Measurements from ENCODE around the gene CRYBG2. TPM values are rescaled to one million over a fixed set of nuclear protein-coding genes. Genes with fewer than 3 reads are reported as not detected.
A peak's percentile ranks its signal among the peaks of the same experiment; 100 is the strongest.

Gene CRYBG2
- total and polyA plus RNA-seq, 2 of the 8 experiments (the other 6 are each of a cell fraction or from before 2014, with no cell fraction given), result 14.2 to 17.0 TPM

GRCh38 chr1:26284597-26285347, 69.2 kb downstream of the CRYBG2 start:
- Histone ChIP-seq H3K36me3 (ENCODE audit: control insufficient read depth in 2 of 4, insufficient read depth in 4 of 4, low read length in 3 of 4) (peaks cover 0 to 4% (median 0%) of the 10 kb centered on the region in 4 experiments; a peak in 1 of 8 replicates), H3K4me1 (replicated peaks in 1 of 4; ENCODE audit: control insufficient read depth in 3 of 4, insufficient read depth in 4 of 4, low read length in 3 of 4) (peaks cover 8 to 32% (median 19%) of the 10 kb centered on the region in 4 experiments), H4K91ac (replicated peaks; ENCODE audit: insufficient read length, low read length) (no peak overlapping the region), H2AK5ac (ENCODE audit: low read depth, low read length) (no peak overlapping the region), H3K4ac (replicated peaks; ENCODE audit: insufficient read length, low read depth, low read length) (no peak overlapping the region), H2AFZ (ENCODE audit: low read length) (no peak overlapping the region), H4K5ac (ENCODE audit: insufficient read length, low read depth, low read length) (no peak overlapping the region), H4K8ac (ENCODE audit: extremely low read depth, insufficient read depth, low read length) (no peak overlapping the region), H3K4me2 (ENCODE audit: insufficient read depth in 1 of 2, low read depth in 2 of 2, low read length in 2 of 2) (no peak overlapping the region), H2BK20ac (ENCODE audit: low read length) (0 out of 2 replicates have a peak overlapping the region, but pooled peaks have one; percentile 32), H3K79me2 (ENCODE audit: control insufficient read depth in 1 of 2, insufficient read depth in 2 of 2, low read length in 2 of 2) (peaks cover 0 to 5% of the 10 kb centered on the region in 2 experiments; a peak in 1 of 4 replicates), H3K9me3 (ENCODE audit: insufficient read depth in 2 of 2, low read depth in 1 of 2, low read length in 1 of 2) (no peaks in the 10 kb centered on the region), H3K79me1 (ENCODE audit: low read depth, low read length) (no peaks in the 10 kb centered on the region), H3K9ac (replicated peaks in 1 of 4; ENCODE audit: extremely low read depth in 1 of 4, low read depth in 3 of 4, low read length in 3 of 4) (no peak overlapping the region; a peak in 1 of 7 replicates), H2BK5ac (ENCODE audit: low read depth, low read length) (no peak overlapping the region; the same call in 1 of the 2 replicates), H3K23ac (ENCODE audit: insufficient read length) (no peak overlapping the region), H2BK120ac (replicated peaks; ENCODE audit: low read depth, low read length) (no peak overlapping the region), H3K14ac (ENCODE audit: insufficient read length) (no peak overlapping the region), H2BK12ac (ENCODE audit: low read depth, low read length) (no peak overlapping the region; the same call in 1 of the 2 replicates), H3K56ac (replicated peaks; ENCODE audit: insufficient read length, low read depth, low read length) (no peak overlapping the region), H3K18ac (ENCODE audit: extremely low read depth, low read length) (no peak overlapping the region), H3K4me3 (ENCODE audit: extremely low read depth in 1 of 4, insufficient read depth in 2 of 4, low read depth in 3 of 4, low read length in 4 of 4) (no peak overlapping the region), H3K23me2 (ENCODE audit: low read depth, low read length) (peaks cover 9% of the 10 kb centered on the region; the same call in 1 of the 2 replicates), H4K20me1 (replicated peaks in 1 of 2; ENCODE audit: control insufficient read depth in 1 of 2, insufficient read depth in 2 of 2, low read length in 2 of 2) (peaks cover 4 to 12% of the 10 kb centered on the region in 2 experiments), H2BK15ac (ENCODE audit: low read length) (0 out of 2 replicates have a peak overlapping the region, but pooled peaks have one; percentile 53), H3K27ac (ENCODE audit: low read depth, low read length) (no peak overlapping the region), H3K27me3 (replicated peaks in 1 of 4; ENCODE audit: control insufficient read depth in 3 of 4, extremely low read depth in 1 of 4, insufficient read depth in 3 of 4, low read length in 3 of 4) (no peaks in the 10 kb centered on the region)
- DNase-seq (ENCODE audit: low read depth in 1 of 2, low spot score in 2 of 2) (peak in 1 of 2 experiments; percentile 94), FAIRE-seq (no peak)
- ChIA-PET POLR2A (ENCODE audit: partially characterized antibody) (interaction anchor here (1.0 to 3.2 kb wide), 11 partner anchors 9 to 188 kb away, joined by 3 to 27 read pairs (median 4); partner anchors contain the start of genes CD52, HMGN2 and LIN28A), CTCF (ENCODE audit: partially characterized antibody) (interaction anchor here (0.6 to 39.7 kb wide), 38 partner anchors 9 to 256 kb away, joined by 3 to 1530 read pairs (median 5); partner anchors contain the start of genes CATSPER4, CD52, CNKSR1 and CRYBG2)
- WGBS, 2 experiments (ENCODE audit: extremely low coverage in 1 of 2, insufficient coverage in 1 of 2, insufficient read length in 1 of 2, insufficient replicate concordance in 2 of 2, low coverage in 1 of 2, low lambda C conversion rate in 2 of 2, missing lambda C conversion rate in 1 of 2), result 70% methylated on average over 22 of the region's 22 CpGs; no CpG with 5 or more reads in 1 of the 2 experiments
- TF ChIP-seq ATF2 (IDR thresholded peaks at IDR 0.05; ENCODE audit: low read length) (no peak), JUN (IDR thresholded peaks at IDR 0.05; ENCODE audit: low read depth, low read length) (no peak), CBX8 (IDR thresholded peaks at IDR 0.05; ENCODE audit: borderline replicate concordance, low read depth, low read length) (no peak), TAF7 (optimal IDR thresholded peaks at IDR 0.05; ENCODE audit: borderline replicate concordance, low read depth, low read length) (peak; percentile 30), KDM1A (IDR thresholded peaks at IDR 0.05; ENCODE audit: borderline replicate concordance, low read length) (no peak), SIX5 (IDR thresholded peaks at IDR 0.05; ENCODE audit: low read depth, low read length) (no peak), NANOG (IDR thresholded peaks at IDR 0.05; ENCODE audit: insufficient read depth, low read depth, low read length, poor library complexity, severe bottlenecking) (no peak), CREB1 (IDR thresholded peaks at IDR 0.05) (0 out of 2 replicates have a peak, but pooled peaks have one; percentile 25)
